GM10266 (cell line): Measurements from ENCODE around the gene USP6NL.

Experiments
- DNase-seq: peaks from one replicate; pipeline ENCODE4 v3.0.0; 2012; ENCODE audit errors: extremely low spot score
- CTCF ChIP-seq: IDR thresholded peaks from 2 replicates; pipeline ENCODE4 v1.5.1; 2012; ENCODE audit warnings: mild to moderate bottlenecking, low read depth; ENCODE audit not compliant: control insufficient read depth, insufficient read depth; ENCODE audit errors: missing control alignments

Gene USP6NL

GRCh38 chr10:11510281-11510680, 101.2 kb downstream of the USP6NL start:
- TF ChIP-seq CTCF, result no peak
- no peak for DNase-seq

- DNase-seq, result no peak
- TF ChIP-seq CTCF, result no peak
Measured at GRCh38 chr10:11509036-11509435, 102.4 kb downstream of the USP6NL start.

GRCh38 chr10:11506247-11506789, 105.1 kb downstream of the USP6NL start:
- TF ChIP-seq CTCF, result no peak
- DNase-seq, result no peak

GRCh38 chr10:11505639-11506038, 105.8 kb downstream of the USP6NL start:
- DNase-seq, result no peak
- TF ChIP-seq CTCF, result no peak

GRCh38 chr10:11504566-11505285, 106.7 kb downstream of the USP6NL start:
- no peak for TF ChIP-seq CTCF

GRCh38 chr10:11501600-11501999, 109.8 kb downstream of the USP6NL start:
- no peak for TF ChIP-seq CTCF
- no peak for DNase-seq

More at GRCh38 chr10:11504566-11505285, 106.7 kb downstream of the USP6NL start:
- DNase-seq, result no peak

- TF ChIP-seq CTCF, result no peak
- no peak for DNase-seq
Measured at GRCh38 chr10:11499425-11500071, 111.9 kb downstream of the USP6NL start.
